ENCODE results near the gene RERE. TPM values are rescaled to one million over a fixed set of nuclear protein-coding genes. Genes with fewer than 3 reads are reported as not detected.

RERE gene
- polyA plus RNA-seq, 1 of the 3 experiments (the other 2 are of a cell fraction): 8.1 TPM

GRCh38 chr1:8702850-8703810 lies 114.3 kb downstream of the RERE start:
- H3K36me3 ChIP-seq (replicated peaks in 1 of 2; ENCODE audit: control insufficient read depth in 1 of 2, insufficient read depth in 2 of 2, low read length in 1 of 2): no peaks in the 10 kb centered on the region
- H3K9me3 ChIP-seq: no peaks in the 10 kb centered on the region
- peak overlapping the region; percentile 51 to 64 for H3K4me3 ChIP-seq (ENCODE audit: low read depth in 2 of 2, low read length in 1 of 2)
- H3K4me1 ChIP-seq (ENCODE audit: control insufficient read depth in 1 of 2, insufficient read depth in 2 of 2, low read depth in 1 of 2, low read length in 1 of 2): peaks cover 30 to 48% of the 10 kb centered on the region in 2 experiments; a peak in 3 of 4 replicates
- H3K9me2 ChIP-seq: no peaks in the 10 kb centered on the region
- no peaks in the 10 kb centered on the region for H3K27me3 ChIP-seq (ENCODE audit: insufficient read depth)
- peak; percentile 96 for DNase-seq
- ChIA-PET CTCF (interaction anchor here (0.7 to 6.5 kb wide), 13 partner anchors 16 to 154 kb away, joined by 3 to 39 read pairs (median 5); no protein-coding TSS in a partner anchor), POLR2A (interaction anchor here (0.8 to 1.7 kb wide), 6 partner anchors 21 to 146 kb away, joined by 3 to 8 read pairs (median 3); partner anchors contain the start of gene RERE)
- H3K79me2 ChIP-seq (ENCODE audit: insufficient read depth): peaks cover 49% of the 10 kb centered on the region
- peak overlapping the region; percentile 72; the same call in 1 of the 2 replicates for H3K9ac ChIP-seq
- H2AFZ ChIP-seq (ENCODE audit: low read depth): peak overlapping the region; percentile 22; the same call in 1 of the 2 replicates
- peaks cover 29% of the 10 kb centered on the region for H4K20me1 ChIP-seq (ENCODE audit: insufficient read depth)
- H3K4me2 ChIP-seq: peak overlapping the region; percentile 73; the same call in 1 of the 2 replicates
- peak overlapping the region; percentile 73 to 93 for H3K27ac ChIP-seq (ENCODE audit: low read depth in 2 of 2, low read length in 1 of 2)
- H3F3A ChIP-seq (replicated peaks; ENCODE audit: insufficient read depth): peaks cover 42% of the 10 kb centered on the region
- WGBS (ENCODE audit: low lambda C conversion rate): 3% methylated on average over 21 of the region's 88 CpGs
- TF ChIP-seq, protein P1, sequence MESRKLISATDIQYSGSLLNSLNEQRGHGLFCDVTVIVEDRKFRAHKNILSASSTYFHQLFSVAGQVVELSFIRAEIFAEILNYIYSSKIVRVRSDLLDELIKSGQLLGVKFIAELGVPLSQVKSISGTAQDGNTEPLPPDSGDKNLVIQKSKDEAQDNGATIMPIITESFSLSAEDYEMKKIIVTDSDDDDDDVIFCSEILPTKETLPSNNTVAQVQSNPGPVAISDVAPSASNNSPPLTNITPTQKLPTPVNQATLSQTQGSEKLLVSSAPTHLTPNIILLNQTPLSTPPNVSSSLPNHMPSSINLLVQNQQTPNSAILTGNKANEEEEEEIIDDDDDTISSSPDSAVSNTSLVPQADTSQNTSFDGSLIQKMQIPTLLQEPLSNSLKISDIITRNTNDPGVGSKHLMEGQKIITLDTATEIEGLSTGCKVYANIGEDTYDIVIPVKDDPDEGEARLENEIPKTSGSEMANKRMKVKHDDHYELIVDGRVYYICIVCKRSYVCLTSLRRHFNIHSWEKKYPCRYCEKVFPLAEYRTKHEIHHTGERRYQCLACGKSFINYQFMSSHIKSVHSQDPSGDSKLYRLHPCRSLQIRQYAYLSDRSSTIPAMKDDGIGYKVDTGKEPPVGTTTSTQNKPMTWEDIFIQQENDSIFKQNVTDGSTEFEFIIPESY (IDR thresholded peaks at IDR 0.05; ENCODE audit: borderline replicate concordance, low read depth): no peak; the same call in 1 of the 2 replicates
- TF ChIP-seq EP300 (IDR thresholded peaks at IDR 0.05; ENCODE audit: borderline replicate concordance in 1 of 2, low read depth in 1 of 2, low read length in 1 of 2) (peak; percentile 32 to 89; a peak in 3 of 4 replicates), TEAD4 (IDR thresholded peaks at IDR 0.05; ENCODE audit: borderline replicate concordance, insufficient read depth) (peak; percentile 47; the same call in 1 of the 2 replicates), RFX5 (IDR thresholded peaks at IDR 0.05; ENCODE audit: low read length) (no peak), YY1 (IDR thresholded peaks at IDR 0.05; ENCODE audit: low read depth) (no peak), FOXM1 (IDR thresholded peaks at IDR 0.05; ENCODE audit: low read depth) (no peak), GATA2 (CRISPR knock-in tag; IDR thresholded peaks at IDR 0.05) (peak; percentile 76), IRF3 (IDR thresholded peaks at IDR 0.05; ENCODE audit: low read depth, low read length) (no peak), RXRA (IDR thresholded peaks at IDR 0.05; ENCODE audit: borderline replicate concordance, low read depth) (no peak), SMC3 (IDR thresholded peaks at IDR 0.05; ENCODE audit: low read depth, low read length) (peak; percentile 33; the same call in 1 of the 2 replicates), SIN3A (IDR thresholded peaks at IDR 0.05; ENCODE audit: borderline replicate concordance, low read depth, low read length) (peak; percentile 82; the same call in 1 of the 2 replicates), MXI1 (IDR thresholded peaks at IDR 0.05; ENCODE audit: low read depth, low read length) (peak; percentile 82; the same call in 1 of the 2 replicates), JUND (IDR thresholded peaks at IDR 0.05) (peak; percentile 68), GABPA (IDR thresholded peaks at IDR 0.05; ENCODE audit: low read depth) (0 out of 2 replicates have a peak, but pooled peaks have one; percentile 13), ELF1 (IDR thresholded peaks at IDR 0.05) (peak; percentile 48; the same call in 1 of the 2 replicates), FOXJ3 (CRISPR knock-in tag; IDR thresholded peaks at IDR 0.05) (peak; percentile 66; the same call in 1 of the 2 replicates), TAF1 (IDR thresholded peaks at IDR 0.05; ENCODE audit: borderline replicate concordance, low read depth, low read length) (peak; percentile 92), USF2 (IDR thresholded peaks at IDR 0.05; ENCODE audit: borderline replicate concordance, low read depth, low read length) (no peak), NFIC (IDR thresholded peaks at IDR 0.05; ENCODE audit: borderline replicate concordance) (peak; percentile 66), MEF2A (IDR thresholded peaks at IDR 0.05; ENCODE audit: borderline replicate concordance, low read depth) (peak; percentile 43; the same call in 1 of the 2 replicates), REST (IDR thresholded peaks at IDR 0.05; ENCODE audit: low read depth, low read length) (peak; percentile 55; the same call in 1 of the 2 replicates), CHD2 (IDR thresholded peaks at IDR 0.05; ENCODE audit: low read length, partially characterized antibody) (peak; percentile 76), MAX (IDR thresholded peaks at IDR 0.05; ENCODE audit: low read depth) (peak; percentile 75)

All from SK-N-SH (cell line).